Left renal cortex interstitium (tissue), 4 donors: ENCODE results near the gene NPRL2. TPM values are rescaled to one million over a fixed set of nuclear protein-coding genes. Genes with fewer than 3 reads are reported as not detected.

ENCODE experiments used
- DNase-seq, 4 donors: peaks; one replicate each; pipeline ENCODE4 v3.0.0-alpha.2; 2013; ENCODE audit warnings: low read depth in 4 of 4, low spot score in 2 of 4, missing footprints in 1 of 4
- polyA plus RNA-seq, 4 donors: library from polyadenylated mRNA; unstranded; fragments of 120-200 nt; gene quantifications; one replicate each; pipeline ENCODE4 v1.2.1, GENCODE V29; 2013; ENCODE audit not compliant: insufficient read length in 4 of 4

The NPRL2 gene
- polyA plus RNA-seq, 4 donors, result 30.1 to 33.1 (median 32.2) TPM

DNA sequence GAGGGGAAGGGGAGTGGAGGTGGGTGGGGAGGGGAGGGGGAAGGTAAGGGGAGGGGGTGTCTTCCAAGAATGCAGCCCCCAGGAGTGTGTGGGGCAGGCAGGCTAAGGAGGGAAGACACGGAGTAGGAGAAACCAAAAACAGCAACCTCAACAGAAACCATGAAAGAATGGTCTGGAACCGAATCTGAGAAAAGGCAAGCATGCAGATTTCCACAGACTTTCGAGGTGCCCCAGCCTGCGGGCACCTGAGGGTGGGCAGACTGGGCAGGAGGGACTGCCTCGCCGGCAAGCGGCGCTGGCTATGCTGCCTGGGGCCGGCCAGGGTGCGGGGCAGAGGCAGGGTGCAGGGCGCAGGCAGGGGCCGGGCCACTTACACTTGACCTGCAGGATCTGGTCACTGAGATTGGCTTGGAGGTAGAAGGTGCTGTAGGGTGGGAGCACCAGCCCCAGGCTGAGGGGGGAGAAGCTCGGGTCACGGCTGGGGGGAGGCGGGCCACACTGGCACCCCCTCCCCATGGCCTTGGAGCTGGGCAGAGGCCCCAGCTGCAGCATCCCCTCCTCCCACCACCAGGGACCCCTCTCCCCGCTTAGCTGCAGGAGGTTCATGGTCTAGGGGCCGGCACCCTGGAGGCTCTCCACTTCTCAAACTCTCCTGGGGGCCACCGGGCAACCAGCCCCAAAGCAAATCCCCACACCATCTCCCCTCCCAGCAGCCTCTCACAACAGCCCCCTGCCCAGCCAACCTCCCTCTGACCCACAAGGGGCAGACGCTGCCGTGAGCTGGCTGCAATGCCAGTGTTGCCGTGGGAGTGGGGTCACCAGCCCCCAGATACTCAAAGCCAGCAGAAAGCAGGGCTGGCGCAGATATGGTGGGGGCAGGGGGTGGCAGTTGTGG is 24.0 kb upstream of the NPRL2 start:
- DNase-seq, result no peak

DNA sequence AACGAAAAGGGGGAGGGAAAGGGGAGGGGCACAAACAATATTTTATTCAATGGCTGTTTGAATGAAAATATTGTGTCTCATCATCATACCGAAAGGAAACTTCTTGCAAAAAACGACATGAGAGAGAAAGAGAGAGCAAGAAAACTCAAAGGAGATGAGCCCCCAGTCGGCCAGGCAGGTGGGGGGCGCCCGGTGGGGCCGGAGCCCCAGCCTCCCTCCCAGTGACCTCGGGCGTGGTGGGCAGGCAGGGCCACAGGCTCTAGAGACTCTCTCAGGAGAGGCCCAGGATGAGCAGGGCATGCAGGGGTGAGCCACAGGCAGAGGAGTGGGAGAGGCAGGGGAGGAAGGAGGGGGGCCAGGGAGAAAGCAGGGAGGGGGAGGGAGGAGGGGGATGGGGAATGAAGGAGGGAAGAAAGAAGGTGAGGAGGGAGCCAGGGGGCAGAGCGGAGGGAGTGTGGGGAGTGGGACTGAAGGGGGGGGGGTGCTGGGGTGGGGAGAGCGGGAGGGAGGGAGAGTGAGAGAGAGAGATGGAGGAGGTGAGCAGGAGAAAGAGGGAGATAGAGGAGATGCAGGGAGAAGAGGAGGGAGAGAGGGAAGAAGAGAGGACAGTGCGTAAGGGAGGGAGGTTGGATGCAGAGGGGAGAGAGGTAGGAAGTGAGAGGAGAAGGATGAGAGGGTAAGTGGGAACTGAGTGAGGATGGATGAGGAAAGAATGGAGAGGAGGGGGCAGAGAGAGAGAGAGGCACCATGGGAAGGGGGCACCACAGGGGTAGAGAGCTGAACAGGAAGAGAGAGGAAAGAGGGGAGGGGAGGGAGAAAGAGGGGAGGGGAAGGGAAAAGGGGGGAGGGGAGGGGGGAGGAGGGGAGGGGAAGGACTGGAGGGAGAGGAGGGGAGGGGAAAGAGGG is 22.8 kb upstream of the NPRL2 start:
- DNase-seq, result no peak

DNA sequence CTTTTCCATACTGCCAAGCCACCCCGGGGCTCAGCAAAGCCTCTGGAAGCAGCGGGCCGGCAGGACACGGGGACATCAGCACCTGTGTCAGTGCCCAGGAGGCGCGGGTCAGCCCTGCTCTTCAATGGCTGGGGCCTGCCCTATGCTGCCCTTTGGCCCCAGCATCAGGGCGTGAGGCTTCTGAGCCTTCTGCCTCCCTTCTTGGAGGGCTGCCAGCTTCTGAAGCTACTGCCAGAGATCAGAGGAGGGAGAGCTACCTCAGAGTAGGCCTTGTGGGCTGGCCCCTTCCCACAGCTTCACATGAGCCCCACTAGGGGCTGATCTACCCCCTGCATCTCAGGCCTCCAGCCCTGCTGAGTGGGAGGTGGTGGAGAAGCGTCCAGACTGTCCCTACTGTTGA is 21.8 kb upstream of the NPRL2 start:
- no peak for DNase-seq

DNA sequence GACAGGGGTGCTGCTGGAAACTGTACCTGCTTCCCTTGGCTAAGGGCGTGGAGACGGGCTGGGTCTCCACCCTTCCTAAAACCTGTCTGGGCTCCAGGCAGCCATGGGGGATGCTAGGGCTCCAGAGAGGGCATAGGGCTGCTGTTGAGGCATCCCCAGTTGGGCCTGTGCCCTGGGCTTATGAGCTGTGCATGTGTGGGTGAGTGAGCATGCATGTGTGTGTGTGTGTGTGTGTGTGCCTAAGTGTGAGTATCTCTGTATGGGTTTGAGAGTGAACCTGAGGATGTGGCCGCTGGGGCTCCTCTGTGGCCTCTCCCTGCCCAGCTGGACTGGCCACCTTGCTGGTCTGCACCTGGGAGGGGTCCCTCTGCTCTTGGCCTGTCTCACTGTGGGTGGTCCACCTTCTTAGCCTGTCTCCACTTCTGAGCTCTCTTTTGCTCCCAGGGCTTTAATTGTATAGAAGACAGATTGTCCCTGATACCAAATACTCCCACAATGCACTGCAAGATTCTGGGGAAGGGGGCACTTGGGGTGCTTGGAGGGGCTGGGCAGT is 20.6 kb upstream of the NPRL2 start:
- DNase-seq, result no peak

DNA sequence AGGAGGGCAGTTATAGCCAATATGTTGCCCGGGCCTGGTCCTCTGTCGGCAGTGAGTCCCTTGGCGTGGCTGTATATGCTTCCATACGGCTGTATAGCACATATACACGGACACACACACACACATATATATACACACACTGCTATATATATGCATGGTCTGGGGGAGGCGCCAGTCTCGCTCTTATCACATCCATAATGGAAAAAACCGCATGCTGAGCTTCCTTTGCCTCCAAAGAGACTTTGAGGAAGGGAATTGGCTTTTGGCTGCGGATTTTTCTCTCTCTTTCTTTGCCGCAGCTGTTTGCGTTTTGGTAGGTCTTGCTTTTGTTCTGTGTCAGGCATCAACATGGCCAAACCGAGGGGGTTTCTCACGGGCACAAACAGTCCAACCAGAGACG is 20.0 kb upstream of the NPRL2 start:
- no peak for DNase-seq

DNA sequence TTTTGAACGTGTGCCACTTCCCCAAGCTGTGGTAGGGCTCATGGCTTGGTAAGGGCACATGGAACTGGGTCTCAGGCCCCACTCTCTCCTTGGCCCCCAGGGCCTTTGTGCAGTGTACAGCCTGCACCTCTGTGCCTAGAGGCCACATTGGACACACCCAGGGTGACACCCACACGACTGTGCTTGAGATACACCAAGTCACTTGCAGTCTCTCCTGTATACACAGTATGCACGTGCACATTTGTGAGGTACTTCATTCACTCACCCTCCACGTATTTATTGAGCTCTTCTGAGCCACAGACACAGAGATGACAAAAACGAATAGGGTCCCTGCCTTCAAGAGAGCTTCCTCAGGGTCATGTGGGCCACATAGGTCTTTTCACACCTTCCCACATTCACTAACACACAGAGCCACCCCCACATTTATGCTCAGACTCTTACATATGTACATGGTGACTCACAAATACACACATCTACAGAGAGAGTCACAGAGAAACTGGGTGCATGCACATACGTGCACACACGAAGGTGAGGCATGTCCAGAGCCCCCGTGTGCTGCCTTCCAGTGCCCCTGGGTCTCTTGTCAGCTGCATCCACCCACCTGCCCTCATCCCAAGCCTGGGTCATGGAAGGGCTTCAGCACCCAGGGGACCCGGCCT is 18.6 kb upstream of the NPRL2 start:
- no peak for DNase-seq

DNA sequence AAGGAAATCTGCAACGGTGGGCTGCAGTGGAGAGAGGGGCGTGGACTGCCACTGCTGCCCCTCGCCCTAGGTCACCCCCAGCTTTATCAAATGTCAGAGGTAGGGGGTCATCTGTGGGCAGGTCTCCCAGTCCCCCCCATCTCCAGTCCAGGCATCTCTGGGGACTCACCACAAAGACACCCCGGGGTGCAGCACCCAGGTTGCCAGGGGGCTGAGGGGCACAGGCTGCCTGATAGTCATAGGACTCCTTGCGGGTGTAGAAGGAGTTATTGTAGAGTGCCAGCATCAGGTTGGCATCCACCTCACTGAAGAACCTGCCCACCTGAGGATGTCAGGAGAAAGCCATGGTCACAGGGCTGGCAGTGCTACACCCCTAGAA is 15.3 kb upstream of the NPRL2 start:
- DNase-seq, result no peak

DNA sequence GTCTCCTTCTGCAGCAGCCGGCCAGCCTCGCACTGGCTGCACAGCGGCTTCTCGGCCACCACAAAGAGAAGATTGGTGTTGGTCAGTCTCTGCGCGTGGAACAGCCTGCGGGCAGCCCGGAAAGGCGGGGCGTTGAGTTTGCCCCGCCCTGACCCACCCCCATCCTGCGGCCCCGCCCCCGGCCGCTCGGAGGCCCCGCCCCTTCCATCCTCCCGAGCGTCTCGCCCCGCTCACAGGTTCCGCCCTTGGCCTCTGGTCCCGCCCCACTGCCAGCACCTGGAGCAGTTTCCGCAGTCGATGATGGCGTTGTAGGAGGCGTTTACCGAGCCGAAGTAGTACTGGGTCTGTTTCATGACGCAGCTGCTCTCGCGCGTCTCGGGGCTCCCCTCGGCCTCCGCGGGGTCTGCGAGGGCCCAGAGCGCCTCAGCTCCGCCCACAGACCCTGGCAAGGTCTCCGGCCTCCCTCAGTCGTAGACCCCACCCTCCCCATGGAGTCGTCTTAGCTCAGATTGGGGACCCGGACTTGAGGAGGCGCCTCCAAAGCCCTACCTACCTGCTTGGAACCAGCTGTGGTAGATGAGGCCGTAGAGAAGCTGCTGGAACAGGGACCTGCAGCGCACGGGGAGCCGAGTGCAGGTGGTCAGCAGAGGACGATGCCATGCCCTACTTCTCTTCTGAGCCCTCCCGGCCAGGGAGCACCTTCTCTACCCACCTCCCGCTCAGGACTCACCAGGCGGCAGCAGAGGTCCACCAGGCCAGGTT is 14.7 kb upstream of the NPRL2 start:
- no peak for DNase-seq

DNA sequence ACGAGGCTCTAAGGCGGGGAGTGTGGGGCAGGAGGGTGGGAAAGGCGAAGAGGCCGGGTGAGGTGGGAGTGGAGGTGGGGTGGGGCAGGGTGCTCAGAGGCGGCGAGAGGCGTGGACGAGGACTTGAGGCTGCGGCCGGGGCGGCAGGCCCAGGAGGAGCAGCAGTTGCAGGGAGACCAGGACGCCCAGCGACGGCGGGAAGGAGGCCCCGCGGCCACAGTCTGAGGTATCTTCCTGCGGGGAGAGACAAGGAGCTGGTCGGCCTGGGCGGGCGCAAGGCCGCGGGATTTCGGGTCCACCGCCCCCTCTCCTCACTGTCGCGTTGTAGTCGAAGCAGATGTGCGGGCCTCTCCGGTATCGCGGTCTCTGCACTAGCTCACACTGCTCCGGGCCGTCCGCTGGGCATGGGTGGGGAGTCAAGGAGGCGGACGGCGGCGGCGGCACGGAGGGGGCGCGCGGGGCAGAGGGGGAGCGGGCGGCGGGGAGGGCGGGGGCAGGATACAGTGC is 14.1 kb upstream of the NPRL2 start:
- no peak for DNase-seq

DNA sequence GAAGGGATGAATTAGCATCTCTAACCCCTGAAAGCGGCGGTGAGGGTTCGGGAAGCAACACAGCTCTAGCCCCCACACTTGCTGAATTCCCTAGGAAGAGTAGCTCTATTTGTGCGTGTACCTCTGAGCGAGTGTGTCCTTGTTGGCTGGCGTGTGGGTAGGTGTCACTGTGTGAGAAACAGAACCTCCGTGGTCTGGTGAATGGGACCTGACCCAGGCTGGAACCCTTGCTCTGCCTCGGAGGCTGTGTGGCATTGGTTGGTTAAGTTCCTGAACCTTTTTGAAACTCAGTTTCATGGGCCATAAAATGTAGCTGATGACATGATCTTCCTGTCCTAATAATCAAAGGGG is 9.2 kb upstream of the NPRL2 start:
- no peak for DNase-seq

DNA sequence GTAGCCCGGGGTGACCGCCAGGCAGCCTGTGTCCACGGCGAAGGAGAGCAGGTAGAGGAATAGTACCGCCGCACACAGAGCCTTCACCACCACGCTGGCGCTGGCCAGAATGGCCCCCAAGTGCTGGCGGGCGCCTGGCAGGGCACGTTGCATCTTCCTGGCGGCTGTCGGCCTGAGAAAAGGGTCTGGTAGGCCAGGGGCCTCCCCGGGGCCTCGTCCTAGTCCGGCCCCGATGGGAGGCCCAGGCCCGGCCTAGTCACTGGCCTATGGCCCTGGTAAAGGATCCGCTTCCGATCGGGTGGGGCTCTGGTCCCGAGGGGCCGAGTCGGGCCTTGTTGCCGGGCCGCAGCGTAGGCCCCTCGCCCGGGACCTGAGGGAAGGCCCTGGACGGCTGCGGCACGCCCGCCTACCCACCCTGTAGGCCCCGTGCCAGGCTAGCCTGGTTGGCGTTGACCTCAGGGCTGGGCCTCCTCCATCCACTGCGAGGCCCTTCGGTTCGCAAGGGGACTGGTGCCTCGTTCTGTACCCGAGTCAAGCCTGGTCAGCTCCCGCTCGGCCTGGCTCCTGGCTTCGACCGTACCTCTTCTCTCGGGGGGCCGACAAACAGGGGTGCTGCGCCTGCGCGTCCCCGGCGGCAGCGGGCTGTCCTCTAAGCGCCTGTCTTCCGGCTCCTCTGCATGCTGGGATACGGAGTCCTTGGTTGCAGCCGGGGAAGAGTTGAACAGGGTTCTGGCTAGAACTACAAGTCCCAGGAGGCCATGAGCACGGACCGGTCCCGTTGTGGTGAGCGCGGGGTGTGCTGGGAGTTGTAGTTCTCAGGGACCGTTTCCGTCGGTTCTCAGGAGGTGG is 8.6 kb upstream of the NPRL2 start, which contains the start of gene TMEM115:
TSS of gene TMEM115 (minus strand) at position 611 of the 849 bp plus-strand sequence. CDS start at position 153, 458 bp downstream.
- DNase-seq, result peak; percentile 85 to 98 (median 87)

DNA sequence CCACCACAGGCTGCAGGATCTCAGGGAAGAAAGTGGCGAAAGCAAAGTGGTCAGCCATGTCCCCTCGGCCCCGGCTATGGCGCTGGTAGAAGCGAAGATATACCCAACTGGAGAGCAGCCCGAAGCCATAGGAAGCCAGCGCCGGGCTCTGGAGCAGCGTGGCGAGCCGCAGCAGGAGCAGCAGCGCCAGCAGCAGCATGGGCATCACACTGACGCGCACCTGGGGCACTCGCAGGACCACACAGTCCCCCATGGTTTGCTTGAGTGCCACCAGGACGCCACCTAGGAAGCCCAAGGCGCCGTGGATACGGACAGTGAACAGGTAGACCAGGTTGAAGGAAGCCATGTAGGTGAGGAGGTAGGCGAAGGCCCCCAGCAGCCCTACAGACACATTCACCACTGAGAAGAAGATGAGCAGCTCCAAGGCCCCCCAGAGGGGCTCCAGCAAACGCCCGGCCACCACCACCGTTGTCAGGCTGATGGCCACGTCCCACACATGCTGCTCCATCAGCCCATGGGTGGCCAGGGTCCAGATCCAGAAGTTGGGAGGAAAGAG is 7.9 kb upstream of the NPRL2 start:
- no peak for DNase-seq

DNA sequence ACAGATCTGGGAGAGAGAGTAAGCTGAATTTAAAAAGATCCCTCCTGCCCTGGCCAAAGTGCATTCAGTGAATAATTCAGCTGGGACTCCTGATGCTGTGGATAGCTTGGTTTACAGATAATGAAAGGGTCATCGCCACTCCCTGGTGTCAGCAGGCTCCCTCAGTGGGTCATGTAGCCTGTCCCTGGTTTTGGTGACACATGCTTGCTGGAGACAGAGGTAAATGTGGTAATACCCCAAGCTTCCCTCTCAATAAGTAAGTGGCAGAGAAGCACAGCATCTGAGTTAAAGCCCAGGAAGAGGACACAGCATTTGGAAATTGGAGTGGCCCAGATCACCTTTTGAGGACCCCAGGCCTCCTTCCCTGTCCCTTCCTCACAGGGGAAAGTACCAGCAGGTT is 6.9 kb upstream of the NPRL2 start:
- DNase-seq, result no peak

DNA sequence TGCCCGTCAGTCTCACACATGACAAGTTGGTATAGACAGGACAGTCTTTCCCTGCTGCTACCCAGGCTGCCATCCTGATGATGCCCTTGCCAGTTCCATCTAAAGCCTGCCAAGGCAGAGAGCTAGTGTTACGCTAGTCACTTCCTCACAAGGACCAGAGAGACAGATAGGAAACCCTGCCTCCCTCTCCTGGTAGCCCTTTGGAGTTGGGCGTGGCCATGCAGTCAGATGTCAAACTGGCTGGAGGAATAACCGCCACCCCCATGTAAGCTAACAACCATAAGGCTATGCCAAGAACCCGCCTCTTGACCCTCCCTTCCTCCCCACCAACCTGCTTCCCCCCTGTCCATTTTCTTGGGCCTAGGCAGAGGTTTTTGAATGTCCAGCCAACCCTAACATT is 6.0 kb upstream of the NPRL2 start:
- no peak for DNase-seq

DNA sequence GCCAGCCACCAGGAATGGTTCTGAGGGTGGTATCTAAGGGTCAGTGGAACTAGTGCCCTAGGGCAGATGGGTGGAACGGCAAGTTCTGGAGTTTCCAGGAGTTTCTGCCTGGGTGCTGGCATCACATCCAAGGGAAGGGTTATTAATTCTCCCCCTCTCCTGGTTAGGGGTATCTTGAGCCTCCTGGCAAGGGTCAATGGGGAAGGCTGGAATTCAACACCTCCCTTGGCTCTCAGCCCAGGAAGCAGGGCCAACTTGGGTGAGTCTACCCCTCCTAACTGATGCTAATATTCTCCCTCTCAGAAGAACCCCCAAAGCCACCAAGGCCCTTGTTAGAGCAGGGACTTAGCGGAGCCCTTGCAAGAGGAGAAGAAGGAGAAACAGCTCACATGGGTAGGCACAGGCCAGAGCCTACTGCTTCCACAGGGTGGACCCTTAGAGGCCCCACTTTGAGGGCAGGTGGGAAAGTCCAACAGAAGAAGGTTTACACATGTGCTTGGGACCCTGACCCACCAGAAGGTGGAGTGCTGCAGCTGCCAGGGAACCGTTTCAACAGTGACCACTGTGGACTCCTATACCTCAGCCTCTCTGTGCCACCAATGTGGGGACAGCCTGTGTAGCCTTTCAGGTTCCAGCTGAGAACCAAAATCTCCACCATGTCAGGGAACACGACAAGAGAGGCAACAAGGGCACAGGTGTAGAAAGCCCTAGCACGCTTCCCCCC is 5.4 kb upstream of the NPRL2 start:
- DNase-seq, result no peak

DNA sequence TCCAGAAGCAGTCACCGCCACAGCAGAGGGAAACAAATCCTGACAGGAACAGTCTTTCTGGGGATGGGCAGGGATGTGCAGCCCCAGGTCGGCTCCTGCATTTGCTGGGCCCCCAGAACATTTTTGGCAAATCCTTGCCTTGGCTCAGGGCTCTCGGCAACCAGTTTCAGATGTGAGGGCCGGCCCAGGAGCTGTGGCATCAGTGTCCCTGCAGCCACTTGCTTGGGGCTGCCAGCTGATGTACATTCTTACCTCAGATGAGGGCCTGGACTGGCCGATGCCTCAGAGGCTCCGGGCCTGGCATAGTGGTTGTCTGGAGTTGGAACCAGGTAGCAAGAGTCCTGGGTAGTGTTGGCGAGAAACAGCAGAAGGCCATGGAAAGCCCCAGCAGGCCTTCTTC is 4.3 kb upstream of the NPRL2 start:
- no peak for DNase-seq

DNA sequence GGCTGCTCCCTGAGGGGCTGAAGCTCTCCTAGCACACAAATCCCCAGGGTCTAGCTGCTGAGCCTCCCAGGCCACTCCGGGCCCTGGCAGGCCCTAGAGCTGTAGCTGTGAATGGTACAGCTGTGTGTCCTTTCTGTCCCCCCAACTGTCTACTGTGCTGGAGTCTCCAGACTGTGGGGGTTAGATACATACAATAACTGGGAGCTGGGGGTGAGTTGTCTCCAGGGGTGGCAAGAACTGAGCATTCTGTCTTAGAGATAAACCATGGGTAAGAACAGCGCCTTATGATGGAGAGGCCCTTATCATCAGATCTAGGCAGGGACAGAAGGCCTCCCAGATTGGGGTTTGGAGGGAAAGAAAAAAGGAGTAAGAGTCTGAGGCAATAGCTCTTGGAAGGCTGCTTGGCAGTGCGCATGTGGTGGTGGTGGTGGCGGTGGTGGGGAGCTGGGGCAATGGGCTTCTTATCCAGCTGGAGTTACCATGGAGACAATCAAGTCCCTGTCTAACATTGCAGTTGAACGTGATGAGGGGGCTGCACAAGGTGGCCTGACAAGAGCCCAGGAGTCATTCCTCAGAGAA is 3.7 kb upstream of the NPRL2 start:
- no peak for DNase-seq
